NCI-H1694 (cell line): Measurements from ENCODE around the gene TMEM183A.
"Not testable (repeated sequence)": the region's sequence is repeated elsewhere in the genome, so short reads cannot be mapped to it uniquely, and the experiment has no call there.

ENCODE experiments used
- DNase-seq: peaks from one replicate; lab custom pipeline; 2025; lab: John Stamatoyannopoulos, UW

The TMEM183A gene, protein sequence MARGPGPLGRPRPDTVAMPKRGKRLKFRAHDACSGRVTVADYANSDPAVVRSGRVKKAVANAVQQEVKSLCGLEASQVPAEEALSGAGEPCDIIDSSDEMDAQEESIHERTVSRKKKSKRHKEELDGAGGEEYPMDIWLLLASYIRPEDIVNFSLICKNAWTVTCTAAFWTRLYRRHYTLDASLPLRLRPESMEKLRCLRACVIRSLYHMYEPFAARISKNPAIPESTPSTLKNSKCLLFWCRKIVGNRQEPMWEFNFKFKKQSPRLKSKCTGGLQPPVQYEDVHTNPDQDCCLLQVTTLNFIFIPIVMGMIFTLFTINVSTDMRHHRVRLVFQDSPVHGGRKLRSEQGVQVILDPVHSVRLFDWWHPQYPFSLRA

DNA sequence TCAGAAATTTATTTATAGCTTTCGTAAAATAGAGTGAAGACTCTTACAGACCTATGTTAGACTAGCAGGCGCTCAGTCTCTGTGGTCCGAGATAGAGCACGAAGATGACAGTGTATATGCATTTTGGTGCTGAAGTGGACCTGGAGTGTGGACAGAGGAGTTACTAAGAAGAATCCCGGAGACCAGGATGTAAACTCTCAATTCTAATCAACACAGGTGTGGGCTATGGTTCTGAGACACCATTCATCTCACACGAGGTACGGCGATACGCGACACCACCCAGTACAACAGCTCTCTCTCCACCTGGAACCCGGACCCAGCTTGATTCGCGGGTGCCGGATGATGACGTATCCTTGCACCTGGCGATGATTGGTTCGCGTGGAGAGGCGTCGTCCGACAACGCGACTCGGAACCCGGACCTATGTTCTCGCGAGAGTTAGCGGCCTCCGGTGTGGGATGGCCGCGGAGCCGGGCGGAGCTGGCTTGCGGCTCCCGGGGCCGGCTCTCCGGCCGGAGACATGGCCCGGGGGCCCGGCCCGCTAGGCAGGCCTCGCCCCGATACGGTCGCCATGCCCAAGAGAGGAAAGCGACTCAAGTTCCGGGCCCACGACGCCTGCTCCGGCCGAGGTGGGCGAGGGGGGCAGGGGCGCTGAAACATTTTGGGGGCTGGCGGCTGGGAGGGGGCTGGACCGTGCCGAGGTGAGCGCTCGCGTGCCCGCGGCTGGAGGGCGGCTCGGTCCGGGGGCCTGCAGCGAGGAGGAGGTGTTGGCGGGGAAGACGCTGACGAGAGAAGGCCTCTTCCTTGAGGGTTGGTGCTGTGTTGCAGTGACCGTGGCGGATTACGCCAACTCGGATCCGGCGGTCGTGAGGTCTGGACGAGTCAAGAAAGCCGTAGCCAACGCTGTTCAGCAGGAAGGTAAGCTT, at the start of gene TMEM183A:
Gene TMEM183A, plus strand, starts transcription at position 427 of the 924 bp plus-strand sequence. Its CDS starts 92 bp downstream, at position 519.
- peak; percentile 89 for DNase-seq

DNA sequence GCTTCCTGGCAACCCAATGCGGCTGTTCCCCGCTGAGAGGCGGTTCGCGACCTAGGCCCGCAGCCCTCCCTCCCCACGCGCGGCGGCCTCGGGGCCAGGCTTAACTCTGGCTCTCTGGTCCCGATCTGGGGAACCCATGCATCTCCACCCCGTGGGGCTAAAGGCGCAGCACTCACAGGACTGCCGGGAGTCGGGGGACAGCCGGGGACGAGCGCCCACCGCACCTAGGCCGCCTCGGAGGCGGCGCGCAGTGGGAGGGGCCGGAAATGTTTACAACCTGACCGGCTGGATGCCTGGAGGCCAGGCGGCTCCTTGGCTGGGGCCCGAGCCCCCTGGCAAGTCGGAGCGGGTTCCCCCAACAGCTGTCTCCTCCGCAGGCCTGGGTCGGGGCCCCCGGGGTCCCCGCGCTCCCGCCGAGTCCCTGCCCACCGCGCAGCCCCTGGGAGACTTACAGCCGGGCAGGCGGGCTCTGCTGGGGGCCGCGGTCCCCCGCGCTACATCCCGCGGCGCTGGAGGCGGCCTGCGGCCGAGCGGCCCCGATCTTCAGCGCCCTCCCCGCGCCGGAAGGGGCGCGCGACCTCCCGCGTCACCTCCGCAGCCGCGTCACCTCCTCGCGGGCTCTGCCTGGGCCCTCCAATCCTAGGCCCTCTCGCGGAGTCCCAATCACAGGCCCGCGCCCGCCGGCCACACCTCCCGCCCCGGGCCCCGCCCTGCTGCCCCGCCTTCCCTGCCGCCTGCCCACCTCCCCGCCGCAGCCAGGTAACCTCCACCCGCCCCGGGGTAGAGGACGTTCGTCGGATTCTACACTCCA, 49.2 kb upstream of the TMEM183A start, which contains the start of gene ADIPOR1:
Gene ADIPOR1, minus strand, starts transcription at position 580 of the 811 bp plus-strand sequence. CDS start 7,242 bp downstream, outside the sequence.
- DNase-seq = peak; percentile 59

DNA sequence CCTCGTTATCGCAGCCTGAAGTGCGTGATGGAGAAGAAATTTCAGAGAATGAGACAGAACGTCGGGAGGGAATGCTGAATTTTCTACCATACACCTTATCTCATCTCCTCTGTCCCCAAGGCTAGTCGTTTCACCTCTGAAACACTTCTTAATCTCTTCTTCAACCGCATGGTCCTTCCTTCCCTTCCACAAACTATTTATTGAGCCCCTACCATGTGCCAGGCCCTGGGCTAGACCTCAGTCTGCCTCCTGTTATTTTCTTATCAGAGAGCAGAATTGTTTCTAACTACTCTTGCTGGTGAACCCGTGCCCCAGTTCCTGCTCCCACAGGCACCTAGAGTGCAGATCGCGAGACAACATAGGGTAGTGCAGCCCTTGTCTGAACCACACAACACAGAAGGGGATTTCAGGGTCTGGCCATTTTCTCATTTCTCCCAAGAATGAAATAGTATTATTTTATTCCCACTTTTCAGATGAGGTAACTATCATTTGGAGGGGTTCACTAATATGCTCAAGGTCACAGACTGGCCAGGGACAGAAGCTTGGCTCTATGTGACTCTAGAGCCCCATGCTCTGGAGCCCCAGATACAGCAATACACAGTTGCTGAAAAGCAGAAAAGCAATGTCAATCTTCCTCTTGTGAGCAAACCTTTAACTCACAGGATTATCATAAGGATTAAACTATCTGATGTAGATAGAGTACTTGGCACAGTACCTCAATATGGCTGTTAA, 48.5 kb upstream of the TMEM183A start:
- no peak for DNase-seq

DNA sequence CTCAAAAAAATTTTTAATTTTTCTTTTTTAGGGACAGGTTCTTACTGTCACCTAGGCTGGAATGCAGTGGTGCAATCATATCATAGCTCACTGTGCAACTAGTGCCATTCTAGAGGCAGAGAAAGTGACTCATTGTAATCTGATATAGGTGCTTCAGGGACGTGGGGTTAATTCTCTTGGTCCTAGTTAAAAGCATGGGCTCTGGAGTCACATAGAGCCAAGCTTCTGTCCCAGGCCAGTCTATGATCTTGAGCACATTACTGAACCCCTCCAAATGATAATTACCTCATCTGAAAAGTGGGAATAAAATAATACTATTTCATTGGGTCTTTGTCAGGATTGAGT, 47.9 kb upstream of the TMEM183A start:
- DNase-seq = no peak

DNA sequence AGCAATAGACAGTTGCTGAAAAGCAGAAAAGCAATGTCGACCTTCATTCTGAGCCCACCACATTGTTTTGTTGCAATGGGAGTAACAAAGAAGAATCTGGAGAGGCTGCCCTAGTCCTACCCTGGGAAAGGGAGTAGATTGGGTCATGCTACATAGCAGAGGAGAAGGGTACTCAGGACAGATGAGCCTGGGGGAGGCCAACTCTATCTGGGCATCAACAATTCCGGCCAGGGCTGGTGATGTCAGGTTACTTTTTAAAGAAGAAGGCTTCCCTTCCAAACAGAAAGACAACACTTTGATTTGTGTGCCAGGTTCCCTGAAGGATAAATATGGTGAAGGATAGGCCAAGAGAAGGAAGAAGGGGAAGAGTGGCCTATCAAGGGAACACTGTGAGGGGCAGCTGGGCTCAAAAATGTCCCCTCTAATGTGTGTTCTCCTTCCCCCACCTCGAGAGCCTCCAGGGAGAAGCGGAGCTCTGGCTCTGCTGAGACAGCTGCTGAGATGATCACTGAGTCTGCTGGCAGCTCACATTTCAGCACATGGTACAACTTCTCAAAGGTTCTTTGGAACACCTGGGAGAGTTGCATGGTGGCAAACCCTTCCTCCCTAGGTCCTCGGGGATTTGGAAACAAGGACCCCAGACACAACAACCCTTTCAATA, 45.8 kb upstream of the TMEM183A start:
- no peak for DNase-seq

DNA sequence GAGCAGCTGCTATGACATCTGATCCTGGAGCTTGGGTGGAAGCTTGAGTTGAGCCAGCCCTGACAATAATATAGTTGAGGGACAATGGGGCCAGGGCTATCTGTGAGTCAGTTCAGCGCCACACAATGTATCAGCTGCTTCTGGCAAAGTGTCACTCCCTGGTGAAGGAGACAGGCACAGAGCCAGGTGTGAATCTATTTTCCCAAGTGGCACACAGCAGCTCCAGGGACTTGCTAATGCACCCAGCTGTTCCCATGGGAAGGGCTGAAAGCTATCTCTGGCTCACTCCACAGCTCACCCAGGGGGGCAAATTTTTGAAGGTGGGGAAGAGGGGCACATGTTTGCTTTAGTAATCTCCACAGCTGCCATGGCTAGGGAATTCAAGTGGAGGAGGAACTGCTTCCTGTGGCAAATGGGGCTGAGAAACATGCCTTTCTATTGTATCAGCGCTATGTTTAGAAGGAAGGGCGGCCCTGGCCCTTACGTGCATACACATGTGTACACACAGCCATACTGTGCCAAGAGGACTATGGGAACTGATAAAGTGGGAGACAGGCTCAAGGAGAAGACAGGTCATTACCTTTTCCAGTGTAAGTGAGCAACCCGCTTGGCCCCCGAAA, 42.3 kb upstream of the TMEM183A start:
- DNase-seq = no peak

DNA sequence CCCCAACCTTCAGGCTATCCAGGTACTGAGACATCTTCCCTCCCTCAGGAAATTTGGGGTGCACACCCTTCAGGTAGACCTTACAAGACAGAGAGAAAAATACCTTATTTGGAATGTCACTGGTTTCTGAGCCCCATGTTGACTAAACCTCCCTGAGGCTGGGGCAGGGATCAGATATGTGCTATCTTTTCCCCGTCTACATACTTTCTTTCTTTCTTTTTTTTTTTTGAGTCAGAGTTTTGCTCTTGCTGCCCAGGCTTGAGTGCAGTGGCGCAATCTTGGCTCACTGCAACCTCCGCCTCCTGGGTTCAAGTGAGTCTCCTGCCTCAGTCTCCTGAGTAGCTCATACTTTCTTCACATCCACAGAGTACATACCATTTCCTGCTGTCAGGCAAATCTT, 41.8 kb upstream of the TMEM183A start:
- DNase-seq = no peak

DNA sequence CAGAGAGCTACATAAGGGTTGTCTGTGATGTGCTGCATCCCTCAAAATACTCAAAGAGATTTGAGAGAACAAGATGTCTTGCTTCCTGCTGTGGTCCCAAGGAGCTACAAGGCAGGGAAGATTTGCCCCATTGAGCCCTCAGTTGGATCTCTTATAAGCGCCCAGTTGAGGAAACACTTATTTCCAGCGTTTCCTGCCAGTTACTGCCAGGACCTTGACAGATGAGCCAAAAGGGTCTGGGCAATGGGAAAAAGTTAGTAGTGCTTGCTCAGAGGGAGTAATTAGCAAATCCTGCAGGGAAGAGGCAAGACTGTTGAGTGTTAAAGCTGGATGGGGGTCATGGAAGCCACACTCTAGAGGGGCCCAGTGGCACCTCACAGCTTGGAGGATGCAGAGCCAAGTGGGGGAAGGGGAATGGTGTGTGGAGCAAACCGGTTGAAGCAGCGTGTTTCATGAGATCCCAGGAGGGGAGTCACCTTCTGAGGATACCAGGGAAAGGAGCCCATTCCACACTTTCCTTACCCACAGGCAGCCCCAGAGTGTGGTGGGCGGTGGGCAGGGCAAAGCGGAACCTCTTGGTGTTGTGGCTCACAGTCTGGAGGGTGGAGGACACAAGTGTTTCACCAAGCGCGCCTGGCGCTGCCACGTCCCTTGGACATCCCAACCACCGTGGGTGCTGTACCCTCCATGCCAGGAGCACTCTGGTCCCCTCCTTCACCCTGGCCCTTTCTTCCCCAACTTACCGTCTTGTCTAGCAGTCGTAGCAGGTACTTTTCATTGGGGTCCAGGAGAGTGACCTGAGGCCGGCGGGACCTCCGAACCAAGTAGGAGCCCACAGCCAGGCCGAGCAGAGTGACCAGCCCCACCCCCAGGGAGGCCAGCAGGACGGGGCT, 40.9 kb upstream of the TMEM183A start:
- no peak for DNase-seq

DNA sequence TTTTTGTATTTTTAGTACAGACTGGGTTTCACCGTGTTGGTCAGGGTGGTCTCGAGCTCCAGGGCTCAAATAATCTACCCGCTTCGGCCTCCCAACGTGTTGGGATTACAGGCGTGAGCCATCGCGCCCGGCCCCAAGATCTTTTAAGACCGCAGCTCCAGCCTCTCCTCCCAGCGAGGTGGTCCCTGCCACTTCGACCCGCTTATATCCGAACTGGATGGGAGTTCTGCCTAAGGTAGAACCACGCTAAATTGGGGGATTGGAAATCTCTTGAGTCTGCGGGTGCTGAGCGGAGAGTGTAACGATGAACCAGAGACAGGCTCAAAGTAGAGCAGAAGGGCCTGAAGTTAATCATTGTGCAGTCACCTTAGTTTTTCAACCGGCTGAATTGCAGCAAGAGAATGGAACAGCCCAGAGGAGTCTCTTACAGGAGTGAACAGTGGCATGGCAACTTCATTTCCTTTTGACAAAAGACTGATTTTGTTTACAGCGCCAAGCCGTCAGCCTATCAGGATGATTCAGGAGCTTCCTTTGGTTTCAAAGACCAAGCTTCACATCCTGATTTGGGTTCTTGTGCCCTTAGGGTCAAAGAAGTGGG, 39.4 kb upstream of the TMEM183A start:
- DNase-seq = no peak

DNA sequence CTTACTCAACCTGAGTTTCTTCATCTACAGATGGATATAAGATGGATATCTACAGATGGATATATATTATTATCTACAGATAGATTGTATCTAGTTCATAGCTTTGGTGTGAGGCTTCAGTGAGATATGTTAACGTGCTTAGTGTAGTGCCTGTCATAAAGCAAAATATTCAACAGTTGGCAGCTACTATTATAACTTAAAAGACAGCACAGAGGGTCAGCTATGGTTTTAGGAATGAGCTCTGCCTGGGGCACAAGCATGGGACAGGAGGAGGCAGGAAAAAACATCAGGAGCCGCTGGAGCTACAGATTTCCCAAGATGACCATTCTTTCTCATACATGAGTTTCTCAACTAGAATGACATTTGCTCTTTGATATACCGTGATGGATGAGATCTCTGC, 38.8 kb upstream of the TMEM183A start:
- DNase-seq = no peak

DNA sequence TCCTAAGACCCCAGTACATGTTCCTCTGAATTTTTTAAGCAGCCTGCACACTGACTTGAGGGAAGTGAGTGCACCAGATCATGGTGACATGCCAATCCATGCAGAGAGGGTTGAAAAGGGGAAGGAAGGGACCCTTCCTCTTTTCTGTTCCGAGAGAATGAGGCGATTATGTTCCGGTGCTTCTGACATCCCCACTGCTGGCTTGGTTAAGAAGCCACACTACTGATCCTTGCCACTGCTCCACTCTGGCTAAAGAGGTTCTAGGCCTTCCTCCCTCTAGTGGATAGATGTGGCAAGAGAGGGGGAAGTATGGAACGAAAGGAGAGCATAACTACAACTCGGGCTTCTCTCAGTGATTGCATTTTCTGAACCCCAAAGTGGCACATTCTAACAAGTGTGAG, 38.3 kb upstream of the TMEM183A start:
- DNase-seq = peak; percentile 40

DNA sequence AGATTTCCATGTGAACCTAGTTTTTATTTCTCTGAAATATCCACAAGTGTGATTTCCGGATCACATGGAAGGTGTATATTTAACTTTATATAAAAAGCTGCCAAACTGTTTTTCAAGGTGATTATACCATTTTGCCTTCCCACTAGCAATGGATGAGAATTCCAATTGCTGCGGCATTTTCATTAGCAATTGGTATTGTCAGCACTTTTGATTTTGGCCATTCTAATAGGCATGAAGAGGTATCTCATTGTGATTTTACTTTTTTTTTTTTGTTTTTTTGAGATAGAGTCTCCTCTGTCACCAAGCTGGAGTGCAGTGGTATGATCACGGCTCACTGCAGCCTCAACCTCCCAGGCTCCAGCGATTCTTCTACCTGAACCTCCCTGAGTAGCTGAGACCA, 35.1 kb upstream of the TMEM183A start:
- no peak for DNase-seq

DNA sequence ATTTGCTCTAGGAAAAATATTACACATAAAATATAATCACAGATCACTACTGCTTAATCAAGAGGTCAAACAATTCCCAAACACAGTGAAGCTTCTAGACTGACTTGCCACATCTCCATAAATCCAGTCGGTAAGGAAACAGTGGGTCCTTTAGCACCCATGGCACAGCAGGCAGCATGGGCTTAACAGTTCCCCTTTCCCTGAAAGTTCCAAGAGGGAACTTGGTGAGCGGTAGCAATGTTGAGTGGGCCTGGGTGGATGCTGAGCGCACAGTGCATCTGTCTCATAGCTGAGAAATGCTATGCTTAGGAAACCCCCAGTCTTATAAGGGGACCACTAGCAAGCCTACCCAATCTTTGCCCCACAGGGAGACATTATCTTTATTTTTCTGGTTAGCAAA, 32.3 kb upstream of the TMEM183A start:
- no peak for DNase-seq

DNA sequence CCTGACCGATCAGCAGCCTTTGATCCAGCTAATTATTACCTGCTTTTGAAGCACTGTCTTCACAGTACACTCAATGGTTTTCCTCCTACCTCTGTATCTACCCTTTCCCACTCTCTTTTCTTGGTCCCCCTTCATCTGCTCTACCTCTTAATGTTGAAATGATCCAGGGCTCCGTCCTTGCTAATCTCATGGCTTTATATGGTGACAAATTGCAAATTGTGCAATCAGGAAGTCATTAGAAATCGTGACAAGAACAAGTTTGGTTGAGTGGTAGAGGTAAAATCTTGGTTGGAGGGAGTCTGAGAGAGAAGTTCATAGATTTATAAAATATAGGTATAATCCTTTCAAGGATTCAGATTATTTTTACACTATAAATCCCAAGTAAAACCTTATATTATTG, 30.5 kb upstream of the TMEM183A start:
- DNase-seq = no peak

DNA sequence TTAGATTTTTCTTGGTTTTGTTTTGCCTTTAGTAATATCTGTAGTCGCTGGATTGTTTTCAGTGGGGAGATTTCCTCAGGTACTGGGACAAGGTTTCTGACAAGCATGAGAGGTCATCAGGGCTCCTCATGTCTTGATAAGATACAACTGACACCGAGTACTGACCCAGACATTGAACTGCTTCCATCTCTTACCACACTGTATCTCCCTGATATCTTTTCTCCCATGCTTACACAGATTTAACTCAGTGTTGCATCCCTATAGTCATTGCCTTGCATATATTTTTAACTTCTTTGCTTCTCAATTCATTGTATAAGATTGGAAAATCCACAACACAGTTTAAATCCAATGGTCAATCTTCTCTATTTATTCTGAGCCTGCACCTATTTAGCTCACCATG, 27.7 kb upstream of the TMEM183A start:
- DNase-seq = no peak

DNA sequence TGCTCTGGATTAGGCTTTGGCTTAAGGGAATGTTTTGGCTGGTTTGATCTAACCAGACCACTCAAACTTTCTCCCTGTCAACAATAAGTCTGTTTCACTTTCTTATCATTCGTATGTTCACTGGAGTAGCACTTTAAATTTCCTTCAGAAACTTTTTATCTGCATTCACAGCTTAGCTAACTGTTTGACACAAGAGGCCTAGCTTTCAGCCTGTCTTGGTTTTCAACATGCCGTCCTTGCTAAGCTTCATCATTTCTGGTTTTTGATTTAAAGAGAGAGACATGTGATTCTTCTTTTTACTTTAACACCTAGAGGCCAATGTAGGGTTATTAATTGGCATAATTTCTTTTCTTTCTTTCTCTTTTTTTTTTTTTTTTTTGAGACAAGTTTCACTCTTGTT, 25.2 kb upstream of the TMEM183A start:
- no peak for DNase-seq

DNA sequence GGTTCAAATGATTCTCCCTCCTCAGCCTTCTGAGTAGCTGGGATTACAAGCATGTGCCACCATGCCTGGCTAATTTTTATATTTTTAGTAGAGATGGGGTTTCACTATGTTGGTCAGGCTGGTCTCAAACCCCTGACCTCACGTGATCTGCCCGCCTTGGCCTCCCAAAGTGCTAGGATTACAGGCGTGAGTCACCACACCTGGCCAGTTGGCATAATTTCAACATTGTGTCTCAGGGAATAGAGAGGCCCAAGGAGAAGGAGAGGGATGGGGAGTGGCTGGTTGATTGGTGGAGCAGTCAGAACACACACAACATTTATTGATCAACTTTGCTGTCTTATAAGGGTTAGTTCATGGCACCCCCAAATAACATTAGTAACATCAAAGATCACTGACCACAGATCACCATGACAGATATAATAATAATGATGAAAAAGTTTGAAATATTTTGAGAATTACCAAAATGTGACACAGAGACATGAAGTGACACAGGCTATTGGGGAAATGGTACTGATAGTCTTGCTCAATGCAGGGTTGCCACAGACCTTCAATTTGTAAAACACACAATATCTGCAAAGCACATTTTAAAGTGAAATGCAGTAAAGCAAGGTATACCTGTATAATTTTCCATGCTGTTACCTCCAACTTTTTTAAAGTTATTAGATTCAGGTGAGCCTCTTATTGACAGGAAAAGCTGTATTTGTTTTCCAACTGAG, 24.3 kb upstream of the TMEM183A start:
- DNase-seq = no peak

DNA sequence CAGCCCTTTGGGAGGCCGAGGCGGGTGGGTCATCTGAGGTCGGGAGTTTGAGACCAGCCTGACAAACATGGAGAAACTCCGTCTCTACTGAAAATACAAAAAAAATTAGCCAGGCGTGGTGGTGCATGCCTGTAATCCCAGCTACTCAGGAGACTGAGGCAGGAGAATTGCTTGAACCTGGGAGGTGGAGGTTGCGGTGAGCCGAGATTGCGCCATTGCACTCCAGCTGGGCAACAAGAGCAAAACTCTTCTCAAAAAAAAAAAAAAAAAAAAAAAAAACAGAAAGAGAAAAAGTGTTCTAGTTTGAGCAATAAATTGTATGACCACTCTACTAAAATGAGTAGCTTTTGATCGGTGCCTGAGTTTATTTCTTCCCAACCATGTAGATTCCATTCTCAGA, 21.1 kb upstream of the TMEM183A start:
- not testable (repeated sequence) for DNase-seq
